A549 (cell line): ENCODE results near the gene LPAR1. TPM values are rescaled to one million over a fixed set of nuclear protein-coding genes. Genes with fewer than 3 reads are reported as not detected.

Experiments used
- ATAC-seq, 2 experiments: fragments of 200-7000 bp in 1 of 2; fragments of >200 bp in 1 of 2; cut with Nextera tagmentation in 1 of 2; cut with Tn5 transposase in 1 of 2; 3 replicates each; pipeline versions ENCODE4 v1.8.0 to v1.9.1; 2018 to 2020; ENCODE audit warnings: mild to moderate bottlenecking in 1 of 2, moderate library complexity in 1 of 2
- CTCF ChIA-PET: fragments of 300-600 bp; sonication (Branson Sonifier 250); formaldehyde crosslinking; extraction: SDS; loops from one replicate; lab custom pipeline; 2021; ENCODE audit warnings: antibody characterized with exemption, inconsistent platforms; lab: Yijun Ruan, JAX
- POLR2A ChIA-PET: fragments of 350-600 bp; formaldehyde crosslinking; extraction: SDS; loops from one replicate; lab custom pipeline; 2021; ENCODE audit warnings: antibody characterized with exemption, inconsistent platforms; lab: Yijun Ruan, JAX
- DNase-seq, 2 experiments: peaks; one replicate each; pipeline versions ENCODE4 v3.0.0 to v3.0.0-alpha.2; 2011 to 2016; ENCODE audit warnings: low read depth in 1 of 2, low spot score in 1 of 2
- FAIRE-seq: peaks from 2 replicates; lab custom pipeline; 2011; peaks lifted over from hg19 to GRCh38; lab: Jason Lieb, UNC
- H3K27ac ChIP-seq, 2 experiments: fragments of >200 bp; sonication (Bioruptor Twin); formaldehyde crosslinking; 3 replicates each; pipeline ENCODE4 v1.5.1; 2016 to 2017
- H3K4me1 ChIP-seq: fragments of >200 bp; sonication (Bioruptor Twin); formaldehyde crosslinking; 3 replicates; pipeline ENCODE4 v1.6.1; 2016
- H3K4me2 ChIP-seq: fragments of >200 bp; sonication (Bioruptor Twin); formaldehyde crosslinking; 3 replicates; pipeline ENCODE4 v1.6.1; 2016
- H3K4me3 ChIP-seq: fragments of >200 bp; sonication (Bioruptor Twin); formaldehyde crosslinking; 3 replicates; pipeline ENCODE4 v1.5.1; 2016
- H3K9me3 ChIP-seq: fragments of >200 bp; sonication (Bioruptor Twin); formaldehyde crosslinking; 3 replicates; pipeline ENCODE4 v1.6.1; 2016
- CBX8 ChIP-seq: fragments of 200-600 bp; sonication (generic); IDR thresholded peaks from 2 replicates; pipeline ENCODE4 v1.6.1; 2016
- CEBPB ChIP-seq, 2 experiments: fragments of >200 bp in 1 of 2; sonication (Bioruptor Twin) in 1 of 2; formaldehyde crosslinking in 1 of 2; IDR thresholded peaks; 2 replicates each; pipeline ENCODE4 v1.6.1; 2012 to 2016
- CHD4 ChIP-seq: fragments of 200-600 bp; sonication (generic); IDR thresholded peaks from 2 replicates; pipeline ENCODE4 v1.6.1; 2016; ENCODE audit warnings: antibody characterized with exemption, mild to moderate bottlenecking, borderline replicate concordance
- EHMT2 ChIP-seq: fragments of 200-600 bp; sonication (generic); IDR thresholded peaks from 2 replicates; pipeline ENCODE4 v1.6.1; 2016; ENCODE audit warnings: antibody characterized with exemption, low read depth, mild to moderate bottlenecking, moderate library complexity
- ESRRA ChIP-seq: fragments of 150-350 bp; IDR thresholded peaks from 2 replicates; pipeline ENCODE4 v1.6.1; 2014; ENCODE audit warnings: mild to moderate bottlenecking, low read length, borderline replicate concordance
- FOSB ChIP-seq: fragments of 250-450 bp; sonication (Bioruptor Pico); IDR thresholded peaks from 2 replicates; pipeline ENCODE4 v1.5.0; 2020; ENCODE audit warnings: mild to moderate bottlenecking, moderate library complexity
- FOSL2 ChIP-seq, 2 experiments: fragments of 450-650 bp in 1 of 2; fragments of >200 bp in 1 of 2; sonication (Bioruptor Twin) in 1 of 2; formaldehyde crosslinking; IDR thresholded peaks; 2 replicates each; pipeline versions ENCODE4 v1.5.0 to v1.6.1; 2016 to 2020; ENCODE audit warnings: mild to moderate bottlenecking in 1 of 2, moderate library complexity in 1 of 2
- HEYL ChIP-seq: fragments of 250-450 bp; sonication (Bioruptor Pico); IDR thresholded peaks from 2 replicates; pipeline ENCODE4 v1.8.0; 2021; ENCODE audit warnings: mild to moderate bottlenecking, moderate library complexity
- HOXB13 ChIP-seq: fragments of 250-450 bp; sonication (Bioruptor Pico); IDR thresholded peaks from 2 replicates; pipeline ENCODE4 v1.5.0; 2020; ENCODE audit warnings: low read depth, mild to moderate bottlenecking, moderate library complexity
- JUN ChIP-seq, 2 experiments: fragments of >200 bp; sonication (Bioruptor Twin); formaldehyde crosslinking; IDR thresholded peaks; 2 replicates in 1 of 2; 3 replicates in 1 of 2; pipeline ENCODE4 v1.6.1; 2016 to 2017
- MAFK ChIP-seq: fragments of 450-650 bp; IDR thresholded peaks from 2 replicates; pipeline ENCODE4 v1.6.1; 2014; ENCODE audit not compliant: partially characterized antibody
- PHF8 ChIP-seq: fragments of 200-600 bp; sonication (generic); IDR thresholded peaks from 2 replicates; pipeline ENCODE4 v1.6.1; 2016; ENCODE audit warnings: low read depth, mild to moderate bottlenecking, antibody characterized with exemption, moderate library complexity, borderline replicate concordance
- RAD21 ChIP-seq, 2 experiments: fragments of >200 bp in 1 of 2; sonication (Bioruptor Twin) in 1 of 2; formaldehyde crosslinking in 1 of 2; IDR thresholded peaks in 1 of 2; conservative IDR thresholded peaks in 1 of 2; 2 replicates in 1 of 2; 3 replicates in 1 of 2; pipeline ENCODE4 v1.6.1; 2012 to 2018; ENCODE audit warnings: inconsistent platforms in 1 of 2
- SREBF2 ChIP-seq: fragments of 450-650 bp; IDR thresholded peaks from 2 replicates; pipeline ENCODE4 v1.6.1; 2014; ENCODE audit warnings: mild to moderate bottlenecking, moderate library complexity
- TFCP2L1 ChIP-seq: fragments of 250-450 bp; sonication (Bioruptor Pico); IDR thresholded peaks from 2 replicates; pipeline ENCODE4 v1.5.0; 2021; ENCODE audit warnings: mild to moderate bottlenecking
- TP53 ChIP-seq: fragments of 250-450 bp; sonication (Bioruptor Pico); IDR thresholded peaks from 2 replicates; pipeline ENCODE4 v1.5.0; 2021; ENCODE audit warnings: mild to moderate bottlenecking, moderate library complexity
- ZC3H11A ChIP-seq: fragments of 450-650 bp; IDR thresholded peaks from 2 replicates; pipeline ENCODE4 v1.6.1; 2014; ENCODE audit warnings: antibody characterized with exemption, mild to moderate bottlenecking
- ZSCAN20 ChIP-seq: fragments of 250-450 bp; sonication (Bioruptor Pico); IDR thresholded peaks from 2 replicates; pipeline ENCODE4 v1.8.0; 2022; ENCODE audit warnings: mild to moderate bottlenecking, moderate library complexity
- WGBS: methylation state at CpG from one replicate; pipeline ENCODE4 v1.1.6; 2017; ENCODE audit errors: missing lambda C conversion rate; 5-methylcytosine and 5-hydroxymethylcytosine counted together
- polyA plus RNA-seq, 4 experiments: library from polyadenylated mRNA; depleted of rRNA in 3 of 4; stranded (reverse); fragments of >200 nt; fragmentation: RNase III in 1 of 4; extraction: RNeasy Plus Mini Kit Qiagen cat#74134 plus additional on column Dnase treatment in 1 of 4; gene quantifications; 2 replicates in 3 of 4; 3 replicates in 1 of 4; pipeline ENCODE4 v1.2.3, GENCODE V29; 2011 to 2017
- TF ChIP-seq, protein P1 (sequence below): fragments of 200-600 bp; sonication (generic); IDR thresholded peaks from 2 replicates; pipeline ENCODE4 v1.6.1; 2016; ENCODE audit warnings: antibody characterized with exemption, mild to moderate bottlenecking, moderate library complexity
- TF ChIP-seq, protein P2 (sequence below): fragments of 450-650 bp; IDR thresholded peaks from 2 replicates; pipeline ENCODE4 v1.6.1; 2014; ENCODE audit warnings: antibody characterized with exemption
- TF ChIP-seq, protein P3 (sequence below): IDR thresholded peaks from 2 replicates; pipeline ENCODE4 v1.6.1; 2012

The LPAR1 gene
- polyA plus RNA-seq, 2 of the 4 experiments (the other 2 are of a cell fraction): 15.8 to 33.7 TPM

DNA sequence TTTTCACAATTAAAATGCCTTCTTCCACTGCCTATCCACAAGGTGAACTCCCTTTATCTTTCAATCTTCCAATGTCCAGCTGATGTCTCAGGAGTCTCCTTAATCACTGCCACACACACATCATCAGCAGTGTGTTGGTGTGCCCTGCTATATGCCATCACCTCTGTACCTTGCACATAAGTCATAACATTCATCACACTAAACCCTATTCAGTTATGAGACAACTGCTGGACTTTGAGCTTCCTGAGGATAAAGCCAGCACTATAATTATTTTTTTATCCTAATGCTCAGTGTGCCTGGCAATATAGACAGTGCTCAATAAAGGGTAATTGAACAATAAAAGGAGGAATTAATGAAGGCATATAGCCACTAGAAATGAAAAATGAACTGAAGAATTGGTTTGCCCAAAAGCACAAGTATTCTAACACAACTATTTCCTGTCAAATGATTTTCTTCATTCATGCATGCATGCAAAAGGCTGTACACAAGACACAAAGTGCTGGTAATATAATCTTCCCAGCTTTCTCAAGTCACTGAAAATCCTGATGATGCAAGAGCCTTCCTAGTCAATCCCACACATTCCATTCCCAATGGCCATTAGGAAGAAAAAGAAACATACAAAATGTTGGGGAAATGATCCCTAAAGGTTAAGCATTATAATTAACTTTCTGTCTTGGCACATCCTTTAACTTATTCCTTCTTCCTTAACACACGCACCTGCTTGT, 32.4 kb downstream of the LPAR1 start (continued):
- TF ChIP-seq, protein P1, sequence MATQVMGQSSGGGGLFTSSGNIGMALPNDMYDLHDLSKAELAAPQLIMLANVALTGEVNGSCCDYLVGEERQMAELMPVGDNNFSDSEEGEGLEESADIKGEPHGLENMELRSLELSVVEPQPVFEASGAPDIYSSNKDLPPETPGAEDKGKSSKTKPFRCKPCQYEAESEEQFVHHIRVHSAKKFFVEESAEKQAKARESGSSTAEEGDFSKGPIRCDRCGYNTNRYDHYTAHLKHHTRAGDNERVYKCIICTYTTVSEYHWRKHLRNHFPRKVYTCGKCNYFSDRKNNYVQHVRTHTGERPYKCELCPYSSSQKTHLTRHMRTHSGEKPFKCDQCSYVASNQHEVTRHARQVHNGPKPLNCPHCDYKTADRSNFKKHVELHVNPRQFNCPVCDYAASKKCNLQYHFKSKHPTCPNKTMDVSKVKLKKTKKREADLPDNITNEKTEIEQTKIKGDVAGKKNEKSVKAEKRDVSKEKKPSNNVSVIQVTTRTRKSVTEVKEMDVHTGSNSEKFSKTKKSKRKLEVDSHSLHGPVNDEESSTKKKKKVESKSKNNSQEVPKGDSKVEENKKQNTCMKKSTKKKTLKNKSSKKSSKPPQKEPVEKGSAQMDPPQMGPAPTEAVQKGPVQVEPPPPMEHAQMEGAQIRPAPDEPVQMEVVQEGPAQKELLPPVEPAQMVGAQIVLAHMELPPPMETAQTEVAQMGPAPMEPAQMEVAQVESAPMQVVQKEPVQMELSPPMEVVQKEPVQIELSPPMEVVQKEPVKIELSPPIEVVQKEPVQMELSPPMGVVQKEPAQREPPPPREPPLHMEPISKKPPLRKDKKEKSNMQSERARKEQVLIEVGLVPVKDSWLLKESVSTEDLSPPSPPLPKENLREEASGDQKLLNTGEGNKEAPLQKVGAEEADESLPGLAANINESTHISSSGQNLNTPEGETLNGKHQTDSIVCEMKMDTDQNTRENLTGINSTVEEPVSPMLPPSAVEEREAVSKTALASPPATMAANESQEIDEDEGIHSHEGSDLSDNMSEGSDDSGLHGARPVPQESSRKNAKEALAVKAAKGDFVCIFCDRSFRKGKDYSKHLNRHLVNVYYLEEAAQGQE: no peak
- TF ChIP-seq ZSCAN20 (CRISPR knock-in tag) (no peak), CHD4 (no peak)

DNA sequence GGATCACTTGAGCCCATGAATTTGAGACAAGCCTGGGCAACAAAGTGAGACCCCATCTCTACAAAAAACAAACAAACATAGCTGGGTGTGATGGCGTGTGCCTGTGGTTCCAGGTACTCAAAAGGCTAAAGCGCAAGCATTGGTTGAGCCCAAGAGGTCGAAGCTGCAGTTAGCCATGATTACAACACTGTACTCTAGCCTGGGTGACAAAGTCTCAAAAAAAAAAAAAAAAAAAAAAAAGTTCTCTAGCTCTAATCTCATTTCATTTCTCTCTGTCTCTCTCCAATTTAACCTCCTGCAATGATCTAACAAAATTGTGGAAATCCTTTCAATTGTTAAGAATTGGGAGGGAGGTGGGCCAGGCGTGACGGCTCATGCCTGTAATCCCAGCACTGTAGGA, 33.3 kb downstream of the LPAR1 start:
- Histone ChIP-seq H3K4me1 (peaks cover 38% of the 10 kb centered on the region), H3K4me3 (no peak overlapping the region), H3K9me3 (no peaks in the 10 kb centered on the region), H3K27ac (no peak overlapping the region), H3K4me2 (no peak overlapping the region)
- 92% methylated on average over 5 of the region's 5 CpGs for WGBS
- FAIRE-seq: no peak
- TF ChIP-seq EHMT2 (no peak), ESRRA (no peak), HEYL (no peak), RAD21 (conservative IDR thresholded peaks at IDR 0.05 in 1 of 2, IDR thresholded peaks at IDR 0.05 in 1 of 2) (no peak), TFCP2L1 (CRISPR knock-in tag) (no peak), SREBF2 (no peak), TP53 (CRISPR knock-in tag) (no peak), CEBPB (IDR thresholded peaks at IDR 0.05) (no peak), JUN (IDR thresholded peaks at IDR 0.05) (no peak), FOSB (CRISPR knock-in tag) (no peak), PHF8 (no peak), ZC3H11A (no peak), HOXB13 (no peak), MAFK (no peak)
- TF ChIP-seq, protein P2, sequence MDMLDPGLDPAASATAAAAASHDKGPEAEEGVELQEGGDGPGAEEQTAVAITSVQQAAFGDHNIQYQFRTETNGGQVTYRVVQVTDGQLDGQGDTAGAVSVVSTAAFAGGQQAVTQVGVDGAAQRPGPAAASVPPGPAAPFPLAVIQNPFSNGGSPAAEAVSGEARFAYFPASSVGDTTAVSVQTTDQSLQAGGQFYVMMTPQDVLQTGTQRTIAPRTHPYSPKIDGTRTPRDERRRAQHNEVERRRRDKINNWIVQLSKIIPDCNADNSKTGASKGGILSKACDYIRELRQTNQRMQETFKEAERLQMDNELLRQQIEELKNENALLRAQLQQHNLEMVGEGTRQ: no peak
- TF ChIP-seq, protein P3, sequence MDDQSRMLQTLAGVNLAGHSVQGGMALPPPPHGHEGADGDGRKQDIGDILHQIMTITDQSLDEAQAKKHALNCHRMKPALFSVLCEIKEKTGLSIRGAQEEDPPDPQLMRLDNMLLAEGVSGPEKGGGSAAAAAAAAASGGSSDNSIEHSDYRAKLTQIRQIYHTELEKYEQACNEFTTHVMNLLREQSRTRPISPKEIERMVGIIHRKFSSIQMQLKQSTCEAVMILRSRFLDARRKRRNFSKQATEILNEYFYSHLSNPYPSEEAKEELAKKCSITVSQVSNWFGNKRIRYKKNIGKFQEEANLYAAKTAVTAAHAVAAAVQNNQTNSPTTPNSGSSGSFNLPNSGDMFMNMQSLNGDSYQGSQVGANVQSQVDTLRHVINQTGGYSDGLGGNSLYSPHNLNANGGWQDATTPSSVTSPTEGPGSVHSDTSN: no peak
- ChIA-PET CTCF (no interaction called here), POLR2A (no interaction called here)
- no peak for ATAC-seq
- DNase-seq: no peak

DNA sequence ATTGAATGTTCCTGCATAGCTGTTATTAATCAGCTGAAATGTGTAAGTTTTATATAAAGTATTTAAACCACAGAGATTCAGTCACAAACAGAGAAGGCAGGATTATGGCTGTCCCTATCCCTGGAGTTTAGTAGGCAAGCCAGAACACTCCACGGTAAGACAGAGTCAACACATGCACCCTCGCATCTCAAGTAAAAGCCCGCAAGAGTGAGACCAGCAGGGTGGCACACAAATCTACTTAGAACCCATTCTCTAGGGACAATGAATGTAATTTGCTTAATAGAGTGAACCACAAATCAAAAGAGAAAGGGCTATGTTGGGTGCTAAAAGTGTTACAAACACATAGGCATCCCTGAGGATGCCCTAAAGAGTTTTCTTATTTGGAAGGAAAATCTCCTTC, 35.1 kb downstream of the LPAR1 start:
- Histone ChIP-seq H3K4me3 (no peak overlapping the region), H3K9me3 (no peaks in the 10 kb centered on the region), H3K27ac (no peak overlapping the region), H3K4me1 (peaks cover 23% of the 10 kb centered on the region), H3K4me2 (no peak overlapping the region)
- ATAC-seq (no peak), DNase-seq (no peak), FAIRE-seq (no peak)
- TF ChIP-seq CHD4 (no peak), FOSL2 (IDR thresholded peaks at IDR 0.05) (no peak), FOSL2 (CRISPR knock-in tag; IDR thresholded peaks at IDR 0.05) (no peak), CBX8 (no peak)
- WGBS: 88% methylated on average over 3 of the region's 3 CpGs
- POLR2A ChIA-PET: no interaction called here
- CTCF ChIA-PET: no interaction called here
